ENCODE measurements around the gene KRT23.

GRCh38 chr17:40914075-40914855 lies 23.2 kb downstream of the KRT23 start:
- TF ChIP-seq CTCF (conservative IDR thresholded peaks at IDR 0.05): no peak
- no peak for TF ChIP-seq EZH2 (IDR thresholded peaks at IDR 0.05; ENCODE audit: low read depth)
